Measurements from ENCODE around the gene KDM7A. TPM values are rescaled to one million over a fixed set of nuclear protein-coding genes. Genes with fewer than 3 reads are reported as not detected.

Gene KDM7A, protein sequence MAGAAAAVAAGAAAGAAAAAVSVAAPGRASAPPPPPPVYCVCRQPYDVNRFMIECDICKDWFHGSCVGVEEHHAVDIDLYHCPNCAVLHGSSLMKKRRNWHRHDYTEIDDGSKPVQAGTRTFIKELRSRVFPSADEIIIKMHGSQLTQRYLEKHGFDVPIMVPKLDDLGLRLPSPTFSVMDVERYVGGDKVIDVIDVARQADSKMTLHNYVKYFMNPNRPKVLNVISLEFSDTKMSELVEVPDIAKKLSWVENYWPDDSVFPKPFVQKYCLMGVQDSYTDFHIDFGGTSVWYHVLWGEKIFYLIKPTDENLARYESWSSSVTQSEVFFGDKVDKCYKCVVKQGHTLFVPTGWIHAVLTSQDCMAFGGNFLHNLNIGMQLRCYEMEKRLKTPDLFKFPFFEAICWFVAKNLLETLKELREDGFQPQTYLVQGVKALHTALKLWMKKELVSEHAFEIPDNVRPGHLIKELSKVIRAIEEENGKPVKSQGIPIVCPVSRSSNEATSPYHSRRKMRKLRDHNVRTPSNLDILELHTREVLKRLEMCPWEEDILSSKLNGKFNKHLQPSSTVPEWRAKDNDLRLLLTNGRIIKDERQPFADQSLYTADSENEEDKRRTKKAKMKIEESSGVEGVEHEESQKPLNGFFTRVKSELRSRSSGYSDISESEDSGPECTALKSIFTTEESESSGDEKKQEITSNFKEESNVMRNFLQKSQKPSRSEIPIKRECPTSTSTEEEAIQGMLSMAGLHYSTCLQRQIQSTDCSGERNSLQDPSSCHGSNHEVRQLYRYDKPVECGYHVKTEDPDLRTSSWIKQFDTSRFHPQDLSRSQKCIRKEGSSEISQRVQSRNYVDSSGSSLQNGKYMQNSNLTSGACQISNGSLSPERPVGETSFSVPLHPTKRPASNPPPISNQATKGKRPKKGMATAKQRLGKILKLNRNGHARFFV
- 0.67 and 0.89 TPM in 2 replicates for total RNA-seq

DNA sequence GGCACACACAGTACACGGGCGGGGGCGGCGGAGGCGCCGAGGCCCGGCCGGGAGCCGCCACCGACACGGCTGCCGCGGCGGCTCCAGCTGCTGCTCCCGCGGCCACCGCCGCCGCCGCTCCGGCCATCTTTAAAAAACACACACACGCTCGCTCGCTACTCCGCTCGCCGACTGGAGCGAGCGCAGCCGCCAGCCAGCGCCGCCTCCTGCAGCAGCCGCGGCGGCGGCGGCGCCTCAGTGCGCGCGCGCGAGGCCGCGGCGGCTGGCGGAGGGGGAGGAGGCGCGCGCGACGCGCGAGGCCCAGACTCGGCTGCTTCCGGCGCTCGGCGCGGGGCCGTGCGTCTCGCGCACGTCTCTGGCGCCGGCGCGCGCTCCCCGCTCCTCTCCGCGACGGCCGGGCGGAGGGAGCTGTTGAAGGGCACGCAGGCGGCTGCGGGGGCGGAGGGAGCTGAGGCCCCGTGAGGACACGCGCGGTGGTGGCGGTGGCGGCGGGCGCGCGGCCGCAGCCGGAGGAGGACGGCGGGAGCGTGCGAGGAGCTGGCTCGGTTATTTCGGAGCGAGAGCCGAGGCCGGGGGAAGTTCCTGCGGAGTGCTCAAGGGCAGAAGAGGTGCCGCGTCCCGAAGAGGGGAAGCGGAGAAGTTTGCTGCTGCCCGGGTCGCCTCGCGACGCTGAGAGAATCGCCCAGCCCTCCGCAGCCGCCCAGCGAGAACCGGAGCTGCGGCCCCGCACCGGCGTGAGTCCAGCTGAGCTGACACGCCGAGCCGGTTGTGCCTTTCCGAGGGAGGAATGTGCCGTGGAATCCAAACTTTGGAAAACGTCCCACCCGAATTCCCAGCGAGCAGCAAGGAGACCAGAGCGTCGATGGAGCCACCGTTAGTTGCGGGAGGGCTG is at the start of gene KDM7A:
TSS of gene KDM7A (minus strand) at position 173 of the 892 bp plus-strand sequence. CDS start at position 127, 46 bp downstream.

DNA sequence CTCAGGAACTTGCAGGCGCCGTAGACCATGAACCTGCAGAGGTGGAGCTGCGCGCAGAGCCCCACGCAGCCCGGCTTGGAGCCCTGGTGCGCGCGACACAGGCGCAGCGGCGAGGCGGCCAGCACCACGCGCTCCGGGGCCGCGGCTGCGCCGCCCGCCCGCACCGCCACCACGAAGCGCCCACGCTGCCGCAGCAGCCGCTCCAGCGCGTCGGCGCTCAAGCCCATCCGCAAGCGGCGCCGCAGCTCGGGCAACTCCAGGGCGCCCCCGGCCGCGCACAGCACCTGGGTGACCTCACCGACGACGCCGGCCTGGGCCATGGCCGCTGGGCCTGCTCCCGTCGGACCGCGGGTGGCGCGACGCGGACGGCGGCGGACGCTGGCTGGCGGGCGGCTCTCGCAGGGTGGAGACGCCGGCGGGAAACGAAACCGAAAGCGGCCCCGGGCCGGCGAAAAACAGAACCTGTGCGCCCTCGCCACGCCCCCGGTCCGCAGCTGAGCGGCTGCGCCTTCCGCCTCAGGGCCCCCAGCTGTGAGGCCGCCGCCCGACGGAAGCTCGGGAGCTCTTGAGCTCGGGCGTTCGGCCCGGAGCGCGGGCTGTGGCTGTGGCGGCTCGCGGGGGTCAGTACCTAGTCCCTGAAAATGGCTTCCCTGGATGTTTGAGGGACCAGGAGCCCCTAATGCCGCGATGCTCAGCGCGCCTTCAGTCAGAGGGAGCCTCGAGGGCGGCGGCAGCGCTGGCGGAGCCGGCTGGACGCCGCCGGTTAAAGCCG is 114.1 kb downstream of the KDM7A start, which contains the start of gene PARP12:
TSS of gene PARP12 (minus strand) at position 424 of the 772 bp plus-strand sequence. CDS start at position 320, 104 bp downstream.

Other genes with a start within 250 kb of the KDM7A start
- gene PARP12, start 114.0 kb downstream of the KDM7A start, total RNA-seq: 8.8 and 9.8 TPM in 2 replicates
- gene SLC37A3, start 221.5 kb upstream of the KDM7A start, total RNA-seq: 23.2 and 29.1 TPM in 2 replicates
- gene RAB19, start 227.1 kb upstream of the KDM7A start, total RNA-seq: not detected in 2 replicates